ENCODE measurements around the gene DNHD1.

- no peak for TF ChIP-seq CTCF (IDR thresholded peaks at IDR 0.05; ENCODE audit: control extremely low read depth in 1 of 3, insufficient read depth in 1 of 3, low read depth in 1 of 3, low read length in 3 of 3)
- no peak for TF ChIP-seq JUND (IDR thresholded peaks at IDR 0.05; ENCODE audit: low read length)
- TF ChIP-seq SP2 (IDR thresholded peaks at IDR 0.05; ENCODE audit: low read length) = no peak
- no peak for TF ChIP-seq SIN3A (conservative IDR thresholded peaks at IDR 0.05 in 1 of 2, IDR thresholded peaks at IDR 0.05 in 1 of 2; ENCODE audit: low read depth in 1 of 2, low read length in 2 of 2)
Measured at GRCh38 chr11:6604790-6605189, 107.7 kb downstream of the DNHD1 start.

Measured in H1 (cell line).